Neural cell (in vitro differentiated cells): ENCODE measurements around the gene UCP2. TPM values are rescaled to one million over a fixed set of nuclear protein-coding genes. Genes with fewer than 3 reads are reported as not detected.

Experiments
- H2AFZ ChIP-seq: fragments of 200-600, 300-800 bp; sonication (generic), shearing (Covaris generic); 2 replicates; pipeline ENCODE4 v1.6.0; 2014; ENCODE audit warnings: low read depth, mild to moderate bottlenecking, antibody characterized with exemption, low read length, moderate library complexity
- H3F3A ChIP-seq: fragments of 200-600 bp; shearing (Covaris generic); 2 replicates; pipeline ENCODE4 v1.6.1; 2016; ENCODE audit warnings: mild to moderate bottlenecking, moderate library complexity, mixed read lengths, antibody characterized with exemption, low read length; ENCODE audit not compliant: insufficient read depth, poor library complexity, severe bottlenecking
- H3K27ac ChIP-seq: fragments of 200-600, 300-800 bp; sonication (generic), shearing (Covaris generic); 2 replicates; pipeline ENCODE4 v1.5.1; 2014; ENCODE audit warnings: mild to moderate bottlenecking, low read length, moderate library complexity
- H3K27me3 ChIP-seq: fragments of 300-800, 200-600 bp; sonication (generic), shearing (Covaris generic); 2 replicates; pipeline ENCODE4 v1.6.0; 2014; ENCODE audit warnings: mild to moderate bottlenecking, low read depth, low read length, moderate library complexity; ENCODE audit not compliant: insufficient read depth
- H3K36me3 ChIP-seq: fragments of 300-800, 200-600 bp; sonication (generic), shearing (Covaris generic); 2 replicates; pipeline ENCODE4 v1.5.1; 2014; ENCODE audit warnings: mild to moderate bottlenecking, antibody characterized with exemption, low read length, moderate library complexity; ENCODE audit not compliant: insufficient read depth
- H3K4me2 ChIP-seq: fragments of 300-800, 200-600 bp; sonication (generic), shearing (Covaris generic); 2 replicates; pipeline ENCODE4 v1.6.0; 2014; ENCODE audit warnings: mild to moderate bottlenecking, low read length
- H3K4me3 ChIP-seq: fragments of 300-800, 200-600 bp; sonication (generic), shearing (Covaris generic); 2 replicates; pipeline ENCODE4 v1.5.1; 2014; ENCODE audit warnings: mild to moderate bottlenecking, low read length, moderate library complexity
- H3K79me2 ChIP-seq: fragments of 200-600 bp; shearing (Covaris generic); replicated peaks from 2 replicates; pipeline ENCODE4 v1.6.0; 2014; ENCODE audit warnings: mild to moderate bottlenecking, low read length, moderate library complexity; ENCODE audit not compliant: insufficient read depth
- H3K9ac ChIP-seq: fragments of 300-800, 200-600 bp; sonication (generic), shearing (Covaris generic); 2 replicates; pipeline ENCODE4 v1.6.1; 2016; ENCODE audit warnings: mild to moderate bottlenecking, low read length, mixed read lengths
- H3K9me2 ChIP-seq: fragments of 200-600 bp; shearing (Covaris generic); 2 replicates; pipeline ENCODE4 v1.6.1; 2016; ENCODE audit warnings: mild to moderate bottlenecking, low read length, mixed read lengths; ENCODE audit not compliant: insufficient read depth
- H3K9me3 ChIP-seq: fragments of 200-600, 300-800 bp; sonication (generic), shearing (Covaris generic); 2 replicates; pipeline ENCODE4 v1.6.1; 2016; ENCODE audit warnings: mild to moderate bottlenecking, mixed run types, low read length, moderate library complexity, mixed read lengths
- H4K20me1 ChIP-seq: fragments of 200-600 bp; shearing (Covaris generic); 2 replicates; pipeline ENCODE4 v1.6.1; 2016; ENCODE audit warnings: mild to moderate bottlenecking, mixed run types; ENCODE audit not compliant: insufficient read depth
- CTCF ChIP-seq: fragments of 450-650 bp; IDR thresholded peaks from 2 replicates; pipeline ENCODE4 v1.5.1; 2014; ENCODE audit warnings: antibody characterized with exemption, mild to moderate bottlenecking, moderate library complexity; ENCODE audit not compliant: poor library complexity, severe bottlenecking
- EP300 ChIP-seq: fragments of 450-650 bp; conservative IDR thresholded peaks from 2 replicates; pipeline ENCODE4 v1.6.1; 2014; ENCODE audit warnings: antibody characterized with exemption, mild to moderate bottlenecking, moderate library complexity; ENCODE audit not compliant: poor library complexity, severe bottlenecking
- EZH2 ChIP-seq: fragments of 200-600, 300-800 bp; shearing (Covaris generic), sonication (generic); IDR thresholded peaks from 2 replicates; pipeline ENCODE4 v1.6.1; 2014; ENCODE audit warnings: antibody characterized with exemption, low read length, borderline replicate concordance, mild to moderate bottlenecking; ENCODE audit not compliant: insufficient read depth, poor library complexity, severe bottlenecking
- MXI1 ChIP-seq: fragments of 450-650 bp; conservative IDR thresholded peaks from 2 replicates; pipeline ENCODE4 v1.6.1; 2014; ENCODE audit warnings: antibody characterized with exemption, mild to moderate bottlenecking; ENCODE audit not compliant: poor library complexity, severe bottlenecking
- POLR2AphosphoS5 ChIP-seq: IDR thresholded peaks from 2 replicates; pipeline ENCODE4 v1.6.1; 2012
- RAD21 ChIP-seq: fragments of 450-650 bp; conservative IDR thresholded peaks from 2 replicates; pipeline ENCODE4 v1.6.1; 2014; ENCODE audit warnings: antibody characterized with exemption, mild to moderate bottlenecking, moderate library complexity
- REST ChIP-seq: IDR thresholded peaks from 2 replicates; pipeline ENCODE4 v1.6.1; 2012; ENCODE audit warnings: borderline replicate concordance
- SMC3 ChIP-seq: fragments of 450-650 bp; conservative IDR thresholded peaks from 2 replicates; pipeline ENCODE4 v1.6.1; 2014; ENCODE audit warnings: antibody characterized with exemption, mild to moderate bottlenecking, moderate library complexity; ENCODE audit not compliant: poor library complexity
- polyA plus RNA-seq: library from polyadenylated mRNA; depleted of rRNA; stranded (reverse); fragments of >200 nt; gene quantifications from 2 replicates; pipeline ENCODE4 v1.2.3, GENCODE V29; 2014

UCP2 gene
- polyA plus RNA-seq, 1 donor from 2014 or later, result not detected

GRCh38 chr11:73951797-73952196 lies 30.8 kb downstream of the UCP2 start:
- H2AFZ ChIP-seq, result no peak overlapping the region
- H4K20me1 ChIP-seq, result no peaks in the 10 kb centered on the region

GRCh38 chr11:73950869-73951710 lies 31.6 kb downstream of the UCP2 start, which contains the start of gene DNAJB13:
DNAJB13 (plus strand) TSS chr11:73951026; CDS start chr11:73951070, 44 bp downstream.
- no peaks in the 10 kb centered on the region for H3K79me2 ChIP-seq
- H3K9me3 ChIP-seq, result no peaks in the 10 kb centered on the region
- no peaks in the 10 kb centered on the region for H4K20me1 ChIP-seq
- no peaks in the 10 kb centered on the region for H3F3A ChIP-seq
- H3K27me3 ChIP-seq, result no peaks in the 10 kb centered on the region
- H3K9me2 ChIP-seq, result no peaks in the 10 kb centered on the region
- H2AFZ ChIP-seq, result no peak within 1 kb of the TSS
- H3K9ac ChIP-seq, result no peak within 1 kb of the TSS
- no peak within 1 kb of the TSS for H3K4me3 ChIP-seq
- no peak within 1 kb of the TSS for H3K27ac ChIP-seq
- H3K4me2 ChIP-seq, result no peak within 1 kb of the TSS
- H3K36me3 ChIP-seq, result no peaks in the 10 kb centered on the region
- TF ChIP-seq MXI1, result no peak
- no peak for TF ChIP-seq SMC3
- no peak for TF ChIP-seq CTCF
- TF ChIP-seq RAD21, result no peak
- TF ChIP-seq EP300, result no peak

More at GRCh38 chr11:73951797-73952196, 30.8 kb downstream of the UCP2 start:
- TF ChIP-seq EZH2 (no peak), MXI1 (no peak), CTCF (no peak), POLR2AphosphoS5 (no peak), REST (no peak)
- H3K9me3 ChIP-seq, result no peaks in the 10 kb centered on the region
- no peaks in the 10 kb centered on the region for H3K79me2 ChIP-seq
- H3K27me3 ChIP-seq, result no peaks in the 10 kb centered on the region
- no peak overlapping the region for H3K4me2 ChIP-seq
- H3K27ac ChIP-seq, result no peak overlapping the region
- no peaks in the 10 kb centered on the region for H3K36me3 ChIP-seq
- no peak overlapping the region for H3K4me3 ChIP-seq
- H3K9me2 ChIP-seq, result no peaks in the 10 kb centered on the region
- H3K9ac ChIP-seq, result no peak overlapping the region
- H3F3A ChIP-seq, result no peaks in the 10 kb centered on the region
